NOMO-1 (cell line): ENCODE data around the gene LIFR.

Experiments used
- DNase-seq, 2 experiments: peaks; one replicate each; lab custom pipeline; 2025; ENCODE audit not compliant: unreplicated experiment in 2 of 2; lab: John Stamatoyannopoulos, UW

The LIFR gene

DNA sequence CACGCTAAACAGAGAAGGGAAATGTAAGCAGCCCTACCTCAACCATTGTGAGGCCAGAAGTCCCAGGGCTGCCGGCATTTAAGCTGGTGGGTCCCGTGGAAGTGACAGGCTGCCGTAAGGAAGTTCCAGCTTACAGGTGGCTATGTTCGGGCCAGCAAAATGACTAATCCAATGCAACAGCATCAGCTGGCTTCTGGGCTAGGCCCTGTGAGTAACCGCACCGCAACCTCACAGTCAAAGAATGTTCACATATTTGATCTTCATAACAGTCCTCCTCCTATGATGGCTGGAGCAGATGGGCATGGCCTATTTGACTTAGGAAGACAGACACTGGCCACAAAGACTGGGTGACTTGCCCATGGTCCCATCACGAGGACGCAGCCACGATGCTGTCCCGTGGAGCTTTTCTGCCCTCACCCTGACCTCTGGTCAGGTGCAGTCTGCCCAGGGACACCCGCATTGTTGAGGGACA lies 88.2 kb downstream of the LIFR start:
- DNase-seq = no peak

DNA sequence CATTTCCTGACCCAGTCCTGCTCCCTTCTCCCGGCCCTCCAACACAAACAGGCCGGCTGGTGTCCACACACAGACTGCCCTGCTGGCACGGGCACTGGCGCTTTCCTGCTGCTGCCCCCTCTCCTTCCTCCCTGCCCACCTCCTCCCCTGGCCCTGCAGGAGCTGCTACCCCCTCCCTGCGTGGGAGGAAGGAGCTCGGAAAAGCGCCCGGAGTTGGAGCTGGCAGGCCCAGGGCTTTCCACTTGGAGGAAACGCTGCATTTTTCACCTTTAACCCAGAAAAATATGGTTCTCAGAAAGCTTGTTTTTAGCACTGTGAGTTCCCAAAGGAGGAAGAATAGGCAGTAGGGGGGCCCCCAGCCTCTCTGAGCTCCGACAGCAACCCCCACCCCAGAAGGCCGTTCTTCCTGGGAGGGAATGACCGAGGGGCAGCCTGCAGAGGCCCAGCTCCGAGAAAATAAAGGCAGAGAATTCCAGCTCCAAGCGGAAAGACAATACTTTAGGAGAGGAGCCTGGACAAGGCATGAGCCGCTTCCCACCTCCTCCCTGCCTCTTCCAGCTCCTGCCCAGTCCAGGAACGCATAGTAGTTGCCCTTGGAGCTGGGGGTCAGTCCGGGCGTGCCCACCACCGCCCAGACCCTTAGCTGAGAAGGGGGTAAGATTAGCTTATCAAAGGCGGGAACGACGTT lies 88.9 kb downstream of the LIFR start:
- no peak for DNase-seq

- no peak for DNase-seq
Measured at GRCh38 chr5:38466424-38467189, 89.8 kb downstream of the LIFR start.

DNA sequence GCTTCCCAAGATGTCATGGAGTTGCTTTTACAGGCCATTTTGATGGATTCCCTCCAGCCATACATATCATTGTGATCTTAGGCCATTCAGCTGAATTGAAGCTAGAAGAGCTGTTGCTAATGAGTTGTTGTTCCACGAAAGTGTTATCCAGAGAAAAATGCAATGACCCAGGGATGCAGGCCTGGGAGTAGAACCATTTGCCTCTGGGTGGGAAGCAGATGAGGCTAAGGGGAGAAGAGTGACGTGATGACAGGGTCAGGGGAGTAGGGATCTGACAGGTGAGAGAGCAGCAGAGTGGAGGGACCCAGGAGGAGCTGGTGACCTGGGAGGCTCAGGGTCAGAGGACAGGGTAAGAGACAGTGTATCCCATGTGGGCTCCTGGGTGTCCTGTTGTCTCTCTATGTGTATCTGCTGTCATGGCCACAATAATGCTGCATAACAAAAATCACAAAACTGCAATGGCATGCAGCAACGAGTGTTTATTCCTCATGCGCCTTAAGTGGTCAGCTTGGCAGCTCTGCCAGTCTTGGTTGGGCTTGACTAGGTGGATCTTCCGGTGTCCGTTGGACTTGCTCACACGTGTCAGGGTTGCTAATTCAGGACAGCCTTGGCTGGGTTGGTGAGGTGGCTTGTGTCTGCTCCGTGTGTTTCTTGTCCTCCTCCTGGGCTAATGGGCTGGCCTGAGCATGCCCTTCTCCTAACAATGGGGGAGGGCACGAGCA lies 90.6 kb downstream of the LIFR start:
- DNase-seq = no peak

GRCh38 chr5:38465061-38465460 lies 91.4 kb downstream of the LIFR start:
- no peak for DNase-seq

- no peak for DNase-seq
Measured at GRCh38 chr5:38463634-38464521, 92.6 kb downstream of the LIFR start.

GRCh38 chr5:38462976-38463633 lies 93.3 kb downstream of the LIFR start:
- no peak for DNase-seq

DNA sequence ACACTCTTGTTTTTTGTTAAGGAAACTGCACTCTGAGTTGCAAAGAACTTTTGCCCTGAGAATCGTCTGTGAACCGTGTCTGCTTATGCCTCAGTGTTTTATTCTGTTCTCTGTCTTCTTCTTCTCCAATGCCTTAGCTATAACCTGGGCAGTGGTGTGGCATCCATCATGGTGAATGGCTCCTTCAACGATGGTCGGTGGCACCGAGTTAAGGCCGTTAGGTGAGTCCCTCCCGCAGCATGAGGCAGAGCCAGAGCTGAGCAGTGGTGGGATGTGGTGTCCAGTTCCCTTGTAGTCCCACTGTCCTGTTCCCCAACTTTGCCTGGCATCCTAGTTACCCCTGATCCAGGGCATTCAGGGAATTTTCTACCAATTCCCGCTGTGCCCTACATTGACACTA lies 98.3 kb downstream of the LIFR start:
- DNase-seq = no peak

DNA sequence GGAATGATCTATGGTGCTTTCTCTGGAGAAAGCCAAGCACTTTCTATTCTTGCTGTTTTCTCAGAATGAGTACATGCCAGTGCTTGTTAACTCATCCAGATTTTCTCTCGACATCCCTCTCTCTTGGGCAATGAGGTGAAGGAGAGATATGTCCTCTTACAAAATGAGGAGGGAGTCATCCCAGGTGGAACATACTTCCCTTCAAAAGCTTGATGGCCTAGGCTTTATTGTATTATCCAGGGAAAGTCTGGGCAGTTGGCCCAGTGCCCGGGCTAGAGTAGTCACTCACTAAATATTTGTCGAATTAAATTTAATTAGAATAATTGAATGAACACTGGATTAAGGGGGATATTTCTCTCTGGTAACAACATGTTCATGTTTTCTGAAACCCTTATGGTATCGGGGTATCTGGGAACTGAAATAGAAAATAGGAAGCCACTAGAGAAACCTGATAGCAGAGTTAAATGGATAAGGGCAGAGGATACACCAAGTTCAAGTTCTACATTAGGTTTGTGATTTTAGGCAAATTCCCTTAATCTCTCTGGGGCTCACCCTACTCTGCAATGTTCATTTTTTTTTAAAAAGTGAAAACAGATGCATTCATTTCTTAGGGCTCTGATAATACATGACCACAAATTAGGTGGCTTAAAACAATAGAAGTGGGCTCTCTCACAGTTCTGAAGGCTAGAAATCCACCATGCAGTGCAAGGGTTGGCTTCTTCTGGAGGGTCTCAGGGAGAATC lies 99.6 kb downstream of the LIFR start:
- DNase-seq = no peak

GRCh38 chr5:38455796-38456330 lies 100.6 kb downstream of the LIFR start:
- DNase-seq = no peak

GRCh38 chr5:38453921-38454320 lies 102.5 kb downstream of the LIFR start:
- no peak for DNase-seq

GRCh38 chr5:38453506-38453905 lies 102.9 kb downstream of the LIFR start:
- peak; percentile 100 for DNase-seq

- DNase-seq = no peak
Measured at GRCh38 chr5:38452201-38452600, 104.2 kb downstream of the LIFR start.

- no peak for DNase-seq
Measured at GRCh38 chr5:38451074-38451725, 105.2 kb downstream of the LIFR start.

DNA sequence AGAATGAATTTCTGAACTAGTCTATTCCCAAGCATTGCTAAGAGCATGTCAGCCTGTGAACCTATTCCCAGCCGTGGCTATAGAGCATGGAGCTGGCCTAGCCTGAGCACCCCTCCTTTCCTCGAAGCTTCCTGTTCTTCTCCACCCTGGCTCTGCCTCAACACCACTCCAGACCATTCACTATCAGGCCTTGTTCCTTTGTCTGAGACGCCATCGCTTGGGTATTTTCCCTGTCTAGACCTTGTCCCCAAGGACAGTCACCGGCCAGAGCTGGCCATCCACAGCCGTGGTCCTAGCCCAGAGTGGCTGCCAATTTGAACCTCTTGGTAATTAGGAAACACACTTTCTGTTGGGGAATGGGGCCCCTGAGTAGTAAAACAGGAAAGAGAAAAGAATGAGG lies 105.8 kb downstream of the LIFR start:
- no peak for DNase-seq

GRCh38 chr5:38448568-38449350 lies 107.7 kb downstream of the LIFR start:
- no peak for DNase-seq

- DNase-seq = no peak
Measured at GRCh38 chr5:38447786-38448185, 108.7 kb downstream of the LIFR start.

DNA sequence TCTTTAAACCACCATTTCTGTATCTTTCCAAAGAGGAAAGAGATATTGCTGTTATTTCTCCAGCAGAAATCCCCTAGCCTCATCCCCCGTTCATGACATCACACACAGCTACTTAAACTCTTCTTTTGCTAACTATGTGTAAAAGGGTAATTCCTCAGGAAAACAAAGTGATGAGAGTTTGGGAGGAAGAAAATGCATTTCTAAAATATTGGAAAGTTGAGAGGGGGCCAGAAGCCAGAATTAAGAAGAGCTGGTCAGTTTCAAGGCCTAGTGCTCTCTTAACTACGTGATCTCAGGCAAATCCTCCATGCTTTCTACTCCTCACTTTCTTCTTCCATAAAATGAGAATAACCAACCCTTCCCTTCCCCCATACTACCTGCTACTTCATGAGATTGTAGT lies 109.4 kb downstream of the LIFR start:
- DNase-seq = no peak
